ENCODE results near the gene PCGF3. TPM values are rescaled to one million over a fixed set of nuclear protein-coding genes. Genes with fewer than 3 reads are reported as not detected.

The PCGF3 gene
- total and polyA plus RNA-seq, 2 experiments from 2014 or later, result 21.0 to 26.0 TPM

- H3K4me3 ChIP-seq, result no peak overlapping the region
- no peak overlapping the region for H3K27ac ChIP-seq
- no peaks in the 10 kb centered on the region for H3K9me3 ChIP-seq (ENCODE audit: low read depth)
- H3K27me3 ChIP-seq (replicated peaks; ENCODE audit: insufficient read depth), result peaks cover 54% of the 10 kb centered on the region
- no peaks in the 10 kb centered on the region for H3K4me1 ChIP-seq (ENCODE audit: insufficient read depth)
- no peaks in the 10 kb centered on the region for H3K79me2 ChIP-seq (ENCODE audit: insufficient read depth)
- no peak for TF ChIP-seq EZH2 (IDR thresholded peaks at IDR 0.05; ENCODE audit: insufficient read depth, poor library complexity, severe bottlenecking)
- H3F3A ChIP-seq (ENCODE audit: insufficient read depth), result no peaks in the 10 kb centered on the region
- in situ Hi-C loops (cut with MboI), result no loop called here
- WGBS, 2 experiments (ENCODE audit: low coverage in 1 of 2, low lambda C conversion rate in 2 of 2, missing lambda C conversion rate in 2 of 2), result 30 to 31% methylated on average over 11 of the region's 11 CpGs
- H3K36me3 ChIP-seq (ENCODE audit: low read depth), result no peaks in the 10 kb centered on the region
- no peak overlapping the region for H3K9ac ChIP-seq
- no peaks in the 10 kb centered on the region for H4K20me1 ChIP-seq (ENCODE audit: insufficient read depth)
- H3K4me2 ChIP-seq (ENCODE audit: unreplicated experiment), result no peak overlapping the region
- no peak for DNase-seq
- H2AFZ ChIP-seq, result no peak overlapping the region
- H3K9me2 ChIP-seq (ENCODE audit: insufficient read depth), result no peaks in the 10 kb centered on the region
Observed at GRCh38 chr4:815464-816146, 110.0 kb downstream of the PCGF3 start.

DNA sequence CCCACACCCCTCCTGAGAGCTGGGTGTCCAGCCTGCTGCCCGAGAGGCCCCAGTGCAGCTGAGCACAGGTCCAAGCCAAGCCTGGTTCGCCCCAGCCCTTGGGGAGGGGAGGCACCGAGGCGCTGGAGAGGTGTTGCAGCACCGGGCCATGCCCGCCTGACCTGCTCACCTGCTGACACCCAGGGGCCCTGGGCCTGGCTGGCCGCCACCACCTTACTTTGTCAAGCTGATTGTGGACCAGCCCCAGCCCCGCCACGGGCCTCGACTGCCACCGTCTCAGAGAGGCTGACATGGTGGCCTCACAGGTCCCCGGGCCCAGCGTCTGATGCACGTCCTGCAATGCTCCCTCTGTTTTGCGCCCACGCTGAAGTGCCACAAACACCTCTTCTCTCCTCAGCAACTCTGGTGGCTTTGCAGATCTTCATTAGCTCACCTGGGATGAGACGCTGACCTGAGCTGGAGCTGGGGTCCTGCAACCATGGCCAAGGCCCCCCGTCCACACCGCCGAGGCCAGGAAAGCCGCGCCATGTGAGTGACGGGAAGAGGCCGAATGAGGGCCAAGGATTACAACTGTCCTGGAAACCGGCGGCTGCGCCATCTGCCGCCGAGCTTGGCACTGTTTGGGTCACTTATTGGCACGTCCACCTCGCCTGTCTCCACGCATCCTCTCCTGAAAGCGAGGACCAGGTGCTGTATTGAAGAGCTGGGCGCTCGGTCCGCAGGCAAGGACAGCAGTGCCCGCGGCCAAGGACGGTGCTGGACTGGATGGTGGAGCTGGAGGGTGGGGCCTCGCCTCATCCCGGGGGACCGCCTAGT is 112.7 kb downstream of the PCGF3 start:
- no peak for DNase-seq
- TF ChIP-seq EZH2phosphoT487 (IDR thresholded peaks at IDR 0.05; ENCODE audit: insufficient read depth, low read depth) (no peak), EZH2 (IDR thresholded peaks at IDR 0.05; ENCODE audit: insufficient read depth, poor library complexity, severe bottlenecking) (no peak)
- H3K9ac ChIP-seq, result no peak overlapping the region
- no peaks in the 10 kb centered on the region for H3K36me3 ChIP-seq (ENCODE audit: low read depth)
- H3K79me2 ChIP-seq (ENCODE audit: insufficient read depth), result no peaks in the 10 kb centered on the region
- no peaks in the 10 kb centered on the region for H4K20me1 ChIP-seq (ENCODE audit: insufficient read depth)
- no peaks in the 10 kb centered on the region for H3K9me3 ChIP-seq (ENCODE audit: low read depth)
- no peak overlapping the region for H2AFZ ChIP-seq
- H3K4me2 ChIP-seq (ENCODE audit: unreplicated experiment), result no peak overlapping the region
- 70% methylated on average over 40 to 42 of the region's 42 CpGs for WGBS, 2 experiments (ENCODE audit: low coverage in 1 of 2, low lambda C conversion rate in 2 of 2, missing lambda C conversion rate in 2 of 2)
- in situ Hi-C loops (cut with MboI), result no loop called here
- H3K9me2 ChIP-seq (ENCODE audit: insufficient read depth), result no peaks in the 10 kb centered on the region
- no peaks in the 10 kb centered on the region for H3K4me1 ChIP-seq (ENCODE audit: insufficient read depth)
- H3K4me3 ChIP-seq, result no peak overlapping the region
- peaks cover 45% of the 10 kb centered on the region for H3K27me3 ChIP-seq (replicated peaks; ENCODE audit: insufficient read depth)
- no peaks in the 10 kb centered on the region for H3F3A ChIP-seq (ENCODE audit: insufficient read depth)
- no peak overlapping the region for H3K27ac ChIP-seq

DNA sequence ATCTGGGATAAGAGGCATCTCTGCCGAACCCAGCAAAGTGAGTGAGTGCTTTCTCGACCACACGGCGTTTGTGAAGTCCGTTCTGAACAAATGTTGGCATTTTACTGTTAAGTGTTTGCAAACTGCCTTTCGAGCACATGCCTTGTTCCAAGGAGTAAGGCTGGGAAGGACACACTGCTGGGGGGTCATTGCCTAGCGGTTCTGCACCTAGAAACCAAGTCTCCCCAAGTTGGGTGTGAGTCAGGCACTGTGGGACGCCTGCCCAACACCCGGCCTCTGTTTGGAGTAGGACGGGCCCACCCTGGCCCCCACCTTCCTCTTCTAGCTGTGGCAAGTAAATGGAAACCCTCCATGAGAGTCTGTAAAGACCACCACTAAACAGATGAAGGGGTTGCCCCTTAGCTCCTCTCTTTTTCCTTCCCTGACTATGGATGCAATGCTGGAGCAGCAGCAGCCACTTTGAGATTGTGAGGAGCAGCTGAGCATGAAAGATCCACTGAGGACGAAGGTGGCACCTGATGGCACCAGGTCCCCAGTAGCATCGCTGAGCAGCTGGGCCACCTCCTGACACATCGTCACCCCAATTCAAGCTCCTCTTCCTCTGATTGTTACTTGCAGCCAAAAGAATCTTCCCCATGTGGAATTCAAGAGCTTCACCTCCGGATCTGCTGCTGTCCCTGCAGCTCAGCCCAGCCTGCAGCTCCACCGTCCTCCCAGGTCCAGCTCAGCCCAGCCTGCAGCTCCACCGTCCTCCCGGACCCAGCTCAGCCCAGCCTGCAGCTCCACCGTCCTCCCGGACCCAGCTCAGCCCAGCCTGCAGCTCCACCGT is 114.0 kb downstream of the PCGF3 start:
- Histone ChIP-seq H3K9me2 (ENCODE audit: insufficient read depth) (no peaks in the 10 kb centered on the region), H3K4me2 (ENCODE audit: unreplicated experiment) (no peak overlapping the region), H3K79me2 (ENCODE audit: insufficient read depth) (no peaks in the 10 kb centered on the region), H3K36me3 (ENCODE audit: low read depth) (no peaks in the 10 kb centered on the region), H2AFZ (no peak overlapping the region), H3K9me3 (ENCODE audit: low read depth) (no peaks in the 10 kb centered on the region), H3K9ac (no peak overlapping the region), H4K20me1 (ENCODE audit: insufficient read depth) (no peaks in the 10 kb centered on the region), H3K27me3 (replicated peaks; ENCODE audit: insufficient read depth) (peaks cover 48% of the 10 kb centered on the region), H3K4me1 (ENCODE audit: insufficient read depth) (no peaks in the 10 kb centered on the region), H3F3A (ENCODE audit: insufficient read depth) (no peaks in the 10 kb centered on the region), H3K4me3 (no peak overlapping the region), H3K27ac (no peak overlapping the region)
- TF ChIP-seq EZH2 (IDR thresholded peaks at IDR 0.05; ENCODE audit: insufficient read depth, poor library complexity, severe bottlenecking) (no peak), EZH2phosphoT487 (IDR thresholded peaks at IDR 0.05; ENCODE audit: insufficient read depth, low read depth) (no peak)
- in situ Hi-C loops (cut with MboI), result no loop called here
- WGBS, 2 experiments (ENCODE audit: low coverage in 1 of 2, low lambda C conversion rate in 2 of 2, missing lambda C conversion rate in 2 of 2), result 54 to 57% methylated on average over 19 to 20 of the region's 20 CpGs
- DNase-seq, result no peak

Other genes starting within 250 kb of the PCGF3 start
- gene ZNF721, start 206.7 kb upstream of the PCGF3 start, total RNA-seq (2014; rRNA removed; shearing (Covaris generic)), result 7.8 and 10.7 TPM in 2 replicates
- gene ZNF721, start 206.7 kb upstream of the PCGF3 start, polyA plus RNA-seq (2016; fragmentation: Nextera tagmentation; extraction: Ambion mirVana), result 10.6 TPM in 2 replicates
- 39.8 and 47.8 TPM in 2 replicates for gene PIGG, start 206.6 kb upstream of the PCGF3 start, total RNA-seq (2014; rRNA removed; shearing (Covaris generic))
- 51.2 and 53.8 TPM in 2 replicates for gene PIGG, start 206.6 kb upstream of the PCGF3 start, polyA plus RNA-seq (2016; fragmentation: Nextera tagmentation; extraction: Ambion mirVana)
- not detected in 2 replicates for gene TMEM271, start 129.5 kb upstream of the PCGF3 start, total RNA-seq (2014; rRNA removed; shearing (Covaris generic))
- gene TMEM271, start 129.5 kb upstream of the PCGF3 start, polyA plus RNA-seq (2016; fragmentation: Nextera tagmentation; extraction: Ambion mirVana), result not detected in 2 replicates
- gene PDE6B, start 80.3 kb upstream of the PCGF3 start, total RNA-seq (2014; rRNA removed; shearing (Covaris generic)), result 0.11 and 0.13 TPM in 2 replicates
- gene PDE6B, start 80.3 kb upstream of the PCGF3 start, polyA plus RNA-seq (2016; fragmentation: Nextera tagmentation; extraction: Ambion mirVana), result 0.14 TPM in 1 of 2 replicates, not detected in the other
- 15.6 and 26.3 TPM in 2 replicates for gene ATP5ME, start 31.6 kb upstream of the PCGF3 start, total RNA-seq (2014; rRNA removed; shearing (Covaris generic))
- 472 and 478 TPM in 2 replicates for gene ATP5ME, start 31.6 kb upstream of the PCGF3 start, polyA plus RNA-seq (2016; fragmentation: Nextera tagmentation; extraction: Ambion mirVana)
- 14.9 and 21.9 TPM in 2 replicates for gene MYL5, start 31.3 kb upstream of the PCGF3 start, total RNA-seq (2014; rRNA removed; shearing (Covaris generic))
- 24.5 and 29.3 TPM in 2 replicates for gene MYL5, start 31.3 kb upstream of the PCGF3 start, polyA plus RNA-seq (2016; fragmentation: Nextera tagmentation; extraction: Ambion mirVana)
- gene SLC49A3, start 16.7 kb upstream of the PCGF3 start, total RNA-seq (2014; rRNA removed; shearing (Covaris generic)), result 9.1 and 12.5 TPM in 2 replicates
- 5.2 and 5.3 TPM in 2 replicates for gene SLC49A3, start 16.7 kb upstream of the PCGF3 start, polyA plus RNA-seq (2016; fragmentation: Nextera tagmentation; extraction: Ambion mirVana)
- not detected in 2 replicates for gene CPLX1, start 120.3 kb downstream of the PCGF3 start, total RNA-seq (2014; rRNA removed; shearing (Covaris generic))
- not detected in 2 replicates for gene CPLX1, start 120.3 kb downstream of the PCGF3 start, polyA plus RNA-seq (2016; fragmentation: Nextera tagmentation; extraction: Ambion mirVana)
- 86.7 and 88.8 TPM in 2 replicates for gene GAK, start 226.5 kb downstream of the PCGF3 start, total RNA-seq (2014; rRNA removed; shearing (Covaris generic))
- gene GAK, start 226.5 kb downstream of the PCGF3 start, polyA plus RNA-seq (2016; fragmentation: Nextera tagmentation; extraction: Ambion mirVana), result 38.0 and 41.1 TPM in 2 replicates
- gene TMEM175, start 226.6 kb downstream of the PCGF3 start, total RNA-seq (2014; rRNA removed; shearing (Covaris generic)), result 36.5 and 38.3 TPM in 2 replicates
- gene TMEM175, start 226.6 kb downstream of the PCGF3 start, polyA plus RNA-seq (2016; fragmentation: Nextera tagmentation; extraction: Ambion mirVana), result 29.8 and 31.2 TPM in 2 replicates

Measured in GM23248 (cell line).